ENCODE data around the gene VPS50. TPM values are rescaled to one million over a fixed set of nuclear protein-coding genes. Genes with fewer than 3 reads are reported as not detected.

Gene VPS50
- total RNA-seq, 1 experiment from 2014 or later = 13.6 TPM

DNA sequence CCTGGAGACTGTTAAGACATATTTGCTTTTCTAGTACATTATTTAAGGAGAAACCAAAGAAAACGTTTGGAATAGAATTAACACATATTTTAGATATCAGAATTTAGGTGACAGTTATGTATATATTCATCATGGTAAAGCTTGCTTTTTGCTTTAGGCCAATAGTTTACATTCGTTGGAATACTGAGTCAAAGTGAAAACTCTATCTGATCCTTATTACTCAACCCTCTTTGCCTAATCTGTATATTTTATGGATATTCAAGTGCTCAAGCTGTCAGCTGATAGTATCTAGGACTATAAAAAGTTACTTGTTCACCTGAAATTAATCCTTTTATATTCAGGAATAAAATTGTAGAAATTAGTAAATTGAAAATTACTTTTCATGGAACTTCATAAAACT, 61.1 kb downstream of the VPS50 start:
- Histone ChIP-seq H3K14ac (ENCODE audit: insufficient read depth, low read length) (no peak overlapping the region), H4K5ac (ENCODE audit: insufficient read length, low read depth, low read length) (no peak overlapping the region), H3K56ac (ENCODE audit: insufficient read length, low read depth, low read length) (no peak overlapping the region), H2BK120ac (ENCODE audit: low read depth, low read length, poor library complexity, severe bottlenecking) (no peak overlapping the region), H3K9ac (ENCODE audit: extremely low read depth, insufficient read length, low read length) (no peak overlapping the region), H3K18ac (ENCODE audit: insufficient read length, low read depth, low read length) (no peak overlapping the region), H3K27ac (ENCODE audit: insufficient read length, low read depth, low read length) (no peak overlapping the region), H3K4me2 (ENCODE audit: insufficient read depth, insufficient read length, low read length) (no peak overlapping the region), H2BK20ac (ENCODE audit: low read depth, low read length, poor library complexity, severe bottlenecking) (no peak overlapping the region), H2AK5ac (ENCODE audit: insufficient read length, low read length) (no peak overlapping the region), H3K4ac (ENCODE audit: low read depth, low read length) (no peak overlapping the region), H3K79me2 (ENCODE audit: insufficient read depth, low read length) (no peaks in the 10 kb centered on the region), H2BK12ac (ENCODE audit: insufficient read length, low read depth, low read length) (no peak overlapping the region), H3K23me2 (ENCODE audit: insufficient read length, low read depth, low read length, poor library complexity, severe bottlenecking) (no peaks in the 10 kb centered on the region), H3K9me3 (ENCODE audit: control insufficient read depth, low read depth, low read length) (no peaks in the 10 kb centered on the region), H2BK15ac (ENCODE audit: low read depth, low read length) (no peak overlapping the region), H4K8ac (replicated peaks; ENCODE audit: insufficient read length, low read depth, low read length) (no peak overlapping the region), H3K4me1 (ENCODE audit: insufficient read depth, low read length) (no peaks in the 10 kb centered on the region), H4K20me1 (ENCODE audit: control insufficient read depth, insufficient read depth, insufficient read length) (no peaks in the 10 kb centered on the region), H2BK5ac (ENCODE audit: insufficient read length, low read length) (no peak overlapping the region), H3K79me1 (ENCODE audit: insufficient read depth, low read depth, low read length, poor library complexity, severe bottlenecking) (no peaks in the 10 kb centered on the region), H2AFZ (ENCODE audit: low read length) (no peak overlapping the region), H3T11ph (ENCODE audit: low read length) (no peak overlapping the region), H4K91ac (ENCODE audit: insufficient read length, low read depth, low read length) (no peak overlapping the region), H3K27me3 (ENCODE audit: insufficient read depth, low read length) (no peaks in the 10 kb centered on the region), H3K23ac (ENCODE audit: insufficient read length, low read depth, low read length) (no peak overlapping the region)
- no peak for DNase-seq
- Mint-ChIP-seq H3K4me1 (peaks cover 5 to 6% of the 10 kb centered on the region in 2 experiments; a peak in 2 of 4 replicates), H3K4me3 (no peak overlapping the region), H3K27me3 (ENCODE audit: low read depth) (no peaks in the 10 kb centered on the region), H3K9me3 (no peaks in the 10 kb centered on the region), H3K27ac (no peak overlapping the region), H3K36me3 (ENCODE audit: insufficient read depth in 1 of 3, low read depth in 3 of 3) (peaks cover 0 to 2% (median 0%) of the 10 kb centered on the region in 3 experiments; a peak in 1 of 7 replicates)
- TF ChIP-seq CTCF (conservative IDR thresholded peaks at IDR 0.05) = no peak
- WGBS (ENCODE audit: extremely low coverage, insufficient read length, low lambda C conversion rate) = no CpG with 5 or more reads among the region's 2 CpGs
